Esophagus muscularis mucosa (tissue), 4 donors: ENCODE results near the gene NAPA. TPM values are rescaled to one million over a fixed set of nuclear protein-coding genes. Genes with fewer than 3 reads are reported as not detected.

ENCODE experiments used
- DNase-seq: peaks from one replicate; pipeline ENCODE4 v3.0.0-alpha.2; 2017; ENCODE audit errors: extremely low spot score
- H3K27ac ChIP-seq, 4 donors: fragments of 200-600 bp; sonication (generic); replicated peaks in 1 of 4; 1 replicate in 3 of 4; 2 replicates in 1 of 4; pipeline ENCODE4 v1.5.1; 2016 to 2019; ENCODE audit warnings: mild to moderate bottlenecking in 1 of 4
- H3K27me3 ChIP-seq, 4 donors: fragments of 200-600 bp; sonication (generic); one replicate each; pipeline versions ENCODE4 v1.5.1 to v1.6.0; 2016 to 2019
- H3K36me3 ChIP-seq, 4 donors: fragments of 200-600 bp; sonication (generic); one replicate each; pipeline ENCODE4 v1.5.1; 2016 to 2019
- H3K4me1 ChIP-seq, 4 donors: fragments of 200-600 bp; sonication (generic); one replicate each; pipeline ENCODE4 v1.5.1; 2016 to 2019
- H3K4me3 ChIP-seq, 4 donors: fragments of 200-600 bp; sonication (generic); 1 replicate in 2 of 4; 2 replicates in 2 of 4; pipeline ENCODE4 v1.5.1; 2016 to 2019; ENCODE audit warnings: mild to moderate bottlenecking in 4 of 4, moderate library complexity in 1 of 4
- H3K9me3 ChIP-seq, 4 donors: fragments of 200-600 bp; sonication (generic); 1 replicate in 3 of 4; 2 replicates in 1 of 4; pipeline ENCODE4 v1.5.1; 2016 to 2019
- CTCF ChIP-seq, 3 experiments: fragments of 200-600 bp in 2 of 3; fragments of 450-650 bp in 1 of 3; sonication (generic) in 2 of 3; IDR thresholded peaks; one replicate each; pipeline ENCODE4 v1.5.1; 2017 to 2019; ENCODE audit warnings: antibody characterized with exemption in 3 of 3, mild to moderate bottlenecking in 2 of 3, moderate library complexity in 1 of 3
- EP300 ChIP-seq: sonication (generic); formaldehyde crosslinking; IDR thresholded peaks from one replicate; pipeline ENCODE4 v1.6.1; 2017; ENCODE audit warnings: antibody characterized with exemption
- POLR2A ChIP-seq: fragments of 450-650 bp; IDR thresholded peaks from one replicate; pipeline ENCODE4 v1.6.1; 2017; ENCODE audit warnings: antibody characterized with exemption, moderate library complexity, mild to moderate bottlenecking, low read depth
- POLR2AphosphoS5 ChIP-seq, 2 donors: sonication (generic); formaldehyde crosslinking; IDR thresholded peaks; one replicate each; pipeline ENCODE4 v1.6.1; 2017; ENCODE audit warnings: antibody characterized with exemption in 2 of 2
- WGBS: methylation state at CpG from one replicate; pipeline ENCODE4 v1.1.5; 2018; 5-methylcytosine and 5-hydroxymethylcytosine counted together
- intact Hi-C: fragments of 100-400 bp; cut with DNase I; formaldehyde crosslinking; loops from one replicate; pipeline ENCODE4 v1.15.1; 2023
- total RNA-seq, 4 donors: library from RNA; depleted of rRNA; stranded (reverse); fragments of >200 nt; gene quantifications; one replicate each; pipeline versions ENCODE4 v1.1.0 to v1.2.1, GENCODE V29; 2016

Gene NAPA
- total RNA-seq, 4 donors from 2014 or later: 109 to 164 (median 148) TPM

- Histone ChIP-seq H3K9me3 (no peaks in the 10 kb centered on the region), H3K36me3 (no peaks in the 10 kb centered on the region), H3K27me3 (peaks cover 0 to 25% (median 2%) of the 10 kb centered on the region in 4 donors), H3K27ac (no peak overlapping the region), H3K4me1 (peaks cover 0 to 7% (median 6%) of the 10 kb centered on the region in 4 donors), H3K4me3 (no peak overlapping the region)
- intact Hi-C loops: no loop called here
- WGBS: 82% methylated on average over 4 of the region's 4 CpGs
- TF ChIP-seq POLR2A (no peak), CTCF (IDR thresholded peaks at IDR 0.05) (no peak), EP300 (no peak), POLR2AphosphoS5 (IDR thresholded peaks at IDR 0.05) (no peak)
- DNase-seq: no peak
These were observed 35.3 kb upstream of the NAPA start for GRCh38 chr19:47550129-47550528.

- no peak for DNase-seq
- H3K4me3 ChIP-seq: no peak overlapping the region
- no peaks in the 10 kb centered on the region for H3K36me3 ChIP-seq
- intact Hi-C loops: no loop called here
- peaks cover 0 to 33% (median 9%) of the 10 kb centered on the region in 4 donors for H3K27me3 ChIP-seq
- no peak overlapping the region for H3K27ac ChIP-seq
- TF ChIP-seq EP300: no peak
- TF ChIP-seq CTCF (IDR thresholded peaks at IDR 0.05): no peak
- TF ChIP-seq POLR2A: no peak
- TF ChIP-seq POLR2AphosphoS5 (IDR thresholded peaks at IDR 0.05): no peak
- 91% methylated on average over 12 of the region's 13 CpGs for WGBS
- H3K9me3 ChIP-seq: no peaks in the 10 kb centered on the region
- peaks cover 0 to 12% (median 9%) of the 10 kb centered on the region in 4 donors for H3K4me1 ChIP-seq
These were observed 34.5 kb upstream of the NAPA start for GRCh38 chr19:47549261-47549862.

- H3K9me3 ChIP-seq: no peaks in the 10 kb centered on the region
- peaks cover 0 to 37% (median 9%) of the 10 kb centered on the region in 4 donors for H3K27me3 ChIP-seq
- peaks cover 0 to 18% (median 15%) of the 10 kb centered on the region in 4 donors for H3K4me1 ChIP-seq
- intact Hi-C loops: no loop called here
- no peak overlapping the region for H3K4me3 ChIP-seq
- TF ChIP-seq CTCF (IDR thresholded peaks at IDR 0.05) (no peak), POLR2AphosphoS5 (IDR thresholded peaks at IDR 0.05) (no peak), EP300 (no peak), POLR2A (no peak)
- 86% methylated on average over 1 of the region's 2 CpGs for WGBS
- no peak for DNase-seq
- H3K36me3 ChIP-seq: no peaks in the 10 kb centered on the region
- H3K27ac ChIP-seq: no peak overlapping the region
These were observed 32.3 kb upstream of the NAPA start for GRCh38 chr19:47547199-47547598.

- peak overlapping the region; percentile 29 to 37 (median 32) for H3K4me3 ChIP-seq
- 38% methylated on average over 10 of the region's 75 CpGs for WGBS
- no peaks in the 10 kb centered on the region for H3K9me3 ChIP-seq
- H3K4me1 ChIP-seq: peaks cover 0 to 29% (median 24%) of the 10 kb centered on the region in 4 donors
- no peak overlapping the region for H3K27ac ChIP-seq
- H3K27me3 ChIP-seq: peaks cover 0 to 37% (median 9%) of the 10 kb centered on the region in 4 donors
- TF ChIP-seq POLR2A (no peak), EP300 (no peak), POLR2AphosphoS5 (IDR thresholded peaks at IDR 0.05) (no peak), CTCF (IDR thresholded peaks at IDR 0.05) (no peak)
- H3K36me3 ChIP-seq: no peaks in the 10 kb centered on the region
- intact Hi-C loops: no loop called here
- DNase-seq: no peak
These were observed 30.4 kb upstream of the NAPA start for GRCh38 chr19:47545061-47545948.
